Heart left ventricle (tissue), 16 donors: ENCODE data around the gene SCN8A. TPM values are rescaled to one million over a fixed set of nuclear protein-coding genes. Genes with fewer than 3 reads are reported as not detected.

ENCODE experiments used
- ATAC-seq, 4 donors: fragments of 200-7000 bp; cut with Tn5 transposase; one replicate each; pipeline ENCODE4 v1.9.1; 2020 to 2022; ENCODE audit warnings: moderate library complexity in 4 of 4, mild to moderate bottlenecking in 3 of 4, moderate number of reproducible peaks in 1 of 4
- DNase-seq, 5 donors: peaks; one replicate each; pipeline ENCODE4 v3.0.0-alpha.2; 2020
- H3K27ac ChIP-seq, 12 donors: fragments of 200-600 bp; sonication (generic) in 4 of 12; one replicate each; pipeline versions ENCODE4 v1.5.0 to v1.8.0; 2016 to 2022; ENCODE audit warnings: mild to moderate bottlenecking in 2 of 12
- H3K27me3 ChIP-seq, 9 donors: fragments of 200-600 bp; sonication (generic) in 2 of 9; one replicate each; pipeline versions ENCODE4 v1.5.1 to v1.8.0; 2016 to 2022; ENCODE audit warnings: mild to moderate bottlenecking in 3 of 9
- H3K36me3 ChIP-seq, 9 donors: fragments of 200-600 bp; sonication (generic) in 2 of 9; one replicate each; pipeline versions ENCODE4 v1.5.0 to v1.8.0; 2018 to 2022; ENCODE audit warnings: mild to moderate bottlenecking in 2 of 9
- H3K4me1 ChIP-seq, 12 donors: fragments of 200-600 bp; sonication (generic) in 4 of 12; one replicate each; pipeline versions ENCODE4 v1.5.0 to v1.8.0; 2016 to 2022; ENCODE audit warnings: mild to moderate bottlenecking in 3 of 12
- H3K4me3 ChIP-seq, 12 donors: fragments of 200-600 bp; sonication (generic) in 4 of 12; one replicate each; pipeline versions ENCODE4 v1.5.0 to v1.8.0; 2017 to 2022; ENCODE audit warnings: mild to moderate bottlenecking in 9 of 12, moderate library complexity in 4 of 12
- H3K9me3 ChIP-seq, 12 donors: fragments of 200-600 bp; sonication (generic) in 4 of 12; one replicate each; pipeline versions ENCODE4 v1.5.0 to v1.8.0; 2016 to 2022; ENCODE audit warnings: mild to moderate bottlenecking in 1 of 12
- CTCF ChIP-seq, 12 donors: fragments of 200-600 bp; sonication (generic) in 4 of 12; IDR thresholded peaks; one replicate each; pipeline versions ENCODE4 v1.5.0 to v1.8.0; 2018 to 2022; ENCODE audit warnings: antibody characterized with exemption in 12 of 12, mild to moderate bottlenecking in 5 of 12
- POLR2A ChIP-seq, 2 donors: fragments of 450-650 bp; IDR thresholded peaks; one replicate each; pipeline ENCODE4 v1.6.1; 2017; ENCODE audit warnings: antibody characterized with exemption in 2 of 2, mild to moderate bottlenecking in 2 of 2, moderate library complexity in 2 of 2
- WGBS, 4 donors: extraction: QIAGEN DNeasy Blood & Tissue Kit in 2 of 4; methylation state at CpG; one replicate each; pipeline versions ENCODE4 v1.1.5 to v1.1.7; 2013 to 2018; 5-methylcytosine and 5-hydroxymethylcytosine counted together
- intact Hi-C, 10 donors: fragments of 100-400 bp; cut with DNase I; formaldehyde crosslinking; loops; one replicate each; pipeline versions ENCODE4 v1.11.1 to v1.14.2; 2022
- polyA plus RNA-seq, 2 donors: library from polyadenylated mRNA; stranded (reverse); fragments of 200-250 nt; gene quantifications; one replicate each; pipeline ENCODE4 v1.2.3, GENCODE V29; 2013
- total RNA-seq, 9 donors: library from RNA; depleted of rRNA in 2 of 9; stranded (reverse); fragments of >200 nt in 2 of 9; fragmentation: NEBNext Ultra II Directional in 3 of 9; extraction: Animal tissue kit (Norgen Biotek cat#: 25700) in 3 of 9; gene quantifications; one replicate each; pipeline versions ENCODE4 v1.1.0 to v1.2.4, GENCODE V29; 2016 to 2023
- donor health status: ischemic (EF 13 %, LVEDD 7.1; RV severe dilation, severe dysfunction).
- donor health status: healthy with polysubstance abuse.
- donor health status: DM: no; HTN: yes; CAD: no.
- donor health status: DM: no; HTN: no; CAD: no.
- donor health status: ischemic (EF 25% LVEDD 6.9; RV normal size, moderate dysfunction).
- donor health status: ischemic (EF 25% LVEDD 5.7; RV mildly dilated, moderate dysfunction).
- donor health status: healthy.
- donor health status: DM: yes; HTN: yes; CAD: no.
- donor health status: ischemic (EF 35%, LVEDD 5.7; RV mildly dilated, moderate dysfunction).
- donor health status: nonischemic (EF 11% LVEDD 7.7; RV severe dilation, severe dysfunction).
- donor health status: DM: yes; HTN: yes; CAD: no.
- donor health status: PGD.
- donor health status: ischemic (EF 29% LVEDD 5.4; RV normal size, mild dysfunction).
- donor health status: nonischemic (EF 23%, LVEDD 6.1; RV moderate dilation, normal function).

The SCN8A gene
- total and polyA plus RNA-seq, 11 donors = 0.17 to 0.97 (median 0.32) TPM

- no peaks in the 10 kb centered on the region for H3K27me3 ChIP-seq
- TF ChIP-seq CTCF (IDR thresholded peaks at IDR 0.05) = no peak
- no peak for TF ChIP-seq POLR2A (IDR thresholded peaks at IDR 0.05)
- no peak for DNase-seq
- intact Hi-C loops = no loop called here
- H3K4me3 ChIP-seq = no peak overlapping the region
- ATAC-seq = no peak
- H3K4me1 ChIP-seq = peaks cover 0 to 9% (median 4%) of the 10 kb centered on the region in 12 donors
- H3K9me3 ChIP-seq = no peaks in the 10 kb centered on the region
- no peak overlapping the region for H3K27ac ChIP-seq
- 74 to 83% (median 76%) methylated on average over 4 of the region's 4 CpGs for WGBS, 4 donors
- H3K36me3 ChIP-seq = no peaks in the 10 kb centered on the region
Measured at GRCh38 chr12:51694146-51694545, 103.1 kb downstream of the SCN8A start.

GRCh38 chr12:51695241-51696010 lies 104.4 kb downstream of the SCN8A start:
- no peak for DNase-seq
- 58 to 81% (median 69%) methylated on average over 1 of the region's 1 CpG for WGBS, 4 donors
- no peaks in the 10 kb centered on the region for H3K9me3 ChIP-seq
- no peaks in the 10 kb centered on the region for H3K27me3 ChIP-seq
- no peak overlapping the region for H3K4me3 ChIP-seq
- H3K27ac ChIP-seq = no peak overlapping the region
- H3K36me3 ChIP-seq = no peaks in the 10 kb centered on the region
- intact Hi-C loops = no loop called here
- no peak for ATAC-seq
- H3K4me1 ChIP-seq = peaks cover 0 to 9% (median 4%) of the 10 kb centered on the region in 12 donors
- TF ChIP-seq POLR2A (IDR thresholded peaks at IDR 0.05) (no peak), CTCF (IDR thresholded peaks at IDR 0.05) (no peak)

- intact Hi-C loops = no loop called here
- TF ChIP-seq CTCF (IDR thresholded peaks at IDR 0.05) (no peak), POLR2A (IDR thresholded peaks at IDR 0.05) (no peak)
- no peaks in the 10 kb centered on the region for H3K4me1 ChIP-seq
- H3K27ac ChIP-seq = no peak overlapping the region
- H3K27me3 ChIP-seq = no peaks in the 10 kb centered on the region
- H3K36me3 ChIP-seq = no peaks in the 10 kb centered on the region
- no peak for ATAC-seq
- no peak overlapping the region for H3K4me3 ChIP-seq
- DNase-seq = no peak
- no peaks in the 10 kb centered on the region for H3K9me3 ChIP-seq
- WGBS, 4 donors = 96 to 100% (median 100%) methylated on average over 1 of the region's 1 CpG
Measured at GRCh38 chr12:51699219-51699618, 108.2 kb downstream of the SCN8A start.

- no peaks in the 10 kb centered on the region for H3K9me3 ChIP-seq
- no peaks in the 10 kb centered on the region for H3K4me1 ChIP-seq
- H3K4me3 ChIP-seq = no peak overlapping the region
- H3K36me3 ChIP-seq = no peaks in the 10 kb centered on the region
- DNase-seq = no peak
- no peak overlapping the region for H3K27ac ChIP-seq
- TF ChIP-seq POLR2A (IDR thresholded peaks at IDR 0.05) = no peak
- no peak for TF ChIP-seq CTCF (IDR thresholded peaks at IDR 0.05)
- no peak for ATAC-seq
- intact Hi-C loops = no loop called here
- H3K27me3 ChIP-seq = no peaks in the 10 kb centered on the region
Measured at GRCh38 chr12:51700887-51701286, 109.9 kb downstream of the SCN8A start.
